Hematopoietic multipotent progenitor cell treated with erythropoietin and hydrocortisone succinate and interleukin-3 and kit ligand, for 4 days (in vitro differentiated cells): ENCODE measurements around the gene PADI3.
A peak's percentile ranks its signal among the peaks of the same experiment; 100 is the strongest.
"Not testable (repeated sequence)": the region's sequence is repeated elsewhere in the genome, so short reads cannot be mapped to it uniquely, and the experiment has no call there.

Source experiments
- DNase-seq: peaks from one replicate; pipeline ENCODE4 v3.0.0-alpha.2; 2015

PADI3 gene

GRCh38 chr1:17215545-17215890 lies 33.4 kb upstream of the PADI3 start:
- DNase-seq: no peak

- DNase-seq: no peak
These were observed 32.8 kb upstream of the PADI3 start for GRCh38 chr1:17216078-17216477.

- DNase-seq: no peak
These were observed 31.3 kb upstream of the PADI3 start for GRCh38 chr1:17217607-17218006.

- no peak for DNase-seq
These were observed 30.0 kb upstream of the PADI3 start for GRCh38 chr1:17218939-17219338.

- no peak for DNase-seq
These were observed 28.6 kb upstream of the PADI3 start for GRCh38 chr1:17220287-17220686.

- DNase-seq: no peak
These were observed 26.3 kb upstream of the PADI3 start for GRCh38 chr1:17222557-17222956.

- no peak for DNase-seq
These were observed 24.5 kb upstream of the PADI3 start for GRCh38 chr1:17224434-17224833.

- no peak for DNase-seq
These were observed 23.8 kb upstream of the PADI3 start for GRCh38 chr1:17225140-17225539.

- no peak for DNase-seq
These were observed 21.5 kb upstream of the PADI3 start for GRCh38 chr1:17227358-17227915.

- no peak for DNase-seq
These were observed 20.3 kb upstream of the PADI3 start for GRCh38 chr1:17228619-17229018.

GRCh38 chr1:17229379-17229778 lies 19.5 kb upstream of the PADI3 start:
- DNase-seq: no peak

GRCh38 chr1:17230106-17230505 lies 18.8 kb upstream of the PADI3 start:
- DNase-seq: no peak

- DNase-seq: no peak
These were observed 18.1 kb upstream of the PADI3 start for GRCh38 chr1:17230671-17231310.

GRCh38 chr1:17232759-17233661 lies 15.9 kb upstream of the PADI3 start:
- DNase-seq: no peak

- DNase-seq: peak; percentile 54
These were observed 15.1 kb upstream of the PADI3 start for GRCh38 chr1:17233675-17234320.

GRCh38 chr1:17234405-17234804 lies 14.5 kb upstream of the PADI3 start:
- no peak for DNase-seq

- DNase-seq: no peak
These were observed 13.6 kb upstream of the PADI3 start for GRCh38 chr1:17235135-17235885.

GRCh38 chr1:17236779-17237560 lies 11.9 kb upstream of the PADI3 start:
- peak; percentile 92 for DNase-seq

- DNase-seq: no peak
These were observed 11.4 kb upstream of the PADI3 start for GRCh38 chr1:17237561-17237903.

- peak; percentile 92 for DNase-seq
These were observed 9.5 kb upstream of the PADI3 start for GRCh38 chr1:17239420-17239819.

- DNase-seq: peak; percentile 10
These were observed 7.7 kb upstream of the PADI3 start for GRCh38 chr1:17241011-17241779.

- DNase-seq: not testable (repeated sequence)
These were observed 7.2 kb upstream of the PADI3 start for GRCh38 chr1:17241780-17242074.
